HFFc6 (cell line): Measurements from ENCODE around the gene RTL9. TPM values are rescaled to one million over a fixed set of nuclear protein-coding genes. Genes with fewer than 3 reads are reported as not detected.

Experiments
- DNase-seq: peaks from one replicate; pipeline ENCODE4 v3.0.0-alpha.2; 2018
- H3K27ac Mint-ChIP-seq: 2 replicates; pipeline ENCODE4 v1.8.0; 2020; ENCODE audit warnings: mild to moderate bottlenecking, mixed read lengths
- H3K27me3 Mint-ChIP-seq: 2 replicates; pipeline ENCODE4 v1.8.0; 2021; ENCODE audit warnings: mild to moderate bottlenecking, moderate library complexity, mixed read lengths; ENCODE audit not compliant: insufficient read depth
- H3K36me3 Mint-ChIP-seq: 2 replicates; pipeline ENCODE4 v1.8.0; 2021; ENCODE audit warnings: low read depth, mixed read lengths
- H3K4me1 Mint-ChIP-seq: 2 replicates; pipeline ENCODE4 v1.8.0; 2020; ENCODE audit warnings: low read depth, mixed read lengths
- H3K4me3 Mint-ChIP-seq: 2 replicates; pipeline ENCODE4 v1.8.0; 2020; ENCODE audit warnings: mild to moderate bottlenecking, moderate library complexity, mixed read lengths
- H3K9me3 Mint-ChIP-seq: 2 replicates; pipeline ENCODE4 v1.8.0; 2020; ENCODE audit warnings: mild to moderate bottlenecking, mixed read lengths
- total RNA-seq, 6 experiments: library from RNA; stranded (reverse); fragmentation: NEBNext Ultra II Directional; extraction: Animal tissue kit (Norgen Biotek cat#: 25700); gene quantifications; 2 replicates in 1 of 6; 3 replicates in 5 of 6; pipeline ENCODE4 v1.2.3, GENCODE V29; 2021
- TF ChIP-seq, protein P1 (sequence below): fragments of 200-600 bp; sonication (generic); IDR thresholded peaks from 2 replicates; pipeline ENCODE4 v1.5.0; 2021; ENCODE audit warnings: antibody characterized with exemption, mild to moderate bottlenecking

The RTL9 gene
- total RNA-seq, 6 experiments from 2014 or later, result 0.24 to 0.48 (median 0.32) TPM

DNA sequence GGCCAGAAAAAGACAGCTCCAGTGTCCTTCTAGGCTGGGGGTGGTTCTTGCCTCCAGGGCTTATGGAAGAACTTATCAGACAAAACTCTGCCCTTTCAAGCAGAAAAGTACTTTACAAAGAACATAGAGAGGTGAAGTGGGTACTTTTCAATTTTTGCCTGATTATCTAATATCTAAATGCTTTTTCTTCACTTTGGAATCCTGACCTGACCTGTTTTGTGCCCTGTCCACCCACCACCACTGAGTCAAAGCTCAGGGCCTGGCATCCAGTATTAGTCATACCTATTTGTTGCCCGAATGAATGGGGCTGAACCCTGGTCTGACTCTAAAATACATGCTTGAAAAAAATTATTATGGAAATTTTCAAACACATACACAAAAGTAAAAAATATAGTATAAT lies 37.2 kb downstream of the RTL9 start:
- TF ChIP-seq, protein P1, sequence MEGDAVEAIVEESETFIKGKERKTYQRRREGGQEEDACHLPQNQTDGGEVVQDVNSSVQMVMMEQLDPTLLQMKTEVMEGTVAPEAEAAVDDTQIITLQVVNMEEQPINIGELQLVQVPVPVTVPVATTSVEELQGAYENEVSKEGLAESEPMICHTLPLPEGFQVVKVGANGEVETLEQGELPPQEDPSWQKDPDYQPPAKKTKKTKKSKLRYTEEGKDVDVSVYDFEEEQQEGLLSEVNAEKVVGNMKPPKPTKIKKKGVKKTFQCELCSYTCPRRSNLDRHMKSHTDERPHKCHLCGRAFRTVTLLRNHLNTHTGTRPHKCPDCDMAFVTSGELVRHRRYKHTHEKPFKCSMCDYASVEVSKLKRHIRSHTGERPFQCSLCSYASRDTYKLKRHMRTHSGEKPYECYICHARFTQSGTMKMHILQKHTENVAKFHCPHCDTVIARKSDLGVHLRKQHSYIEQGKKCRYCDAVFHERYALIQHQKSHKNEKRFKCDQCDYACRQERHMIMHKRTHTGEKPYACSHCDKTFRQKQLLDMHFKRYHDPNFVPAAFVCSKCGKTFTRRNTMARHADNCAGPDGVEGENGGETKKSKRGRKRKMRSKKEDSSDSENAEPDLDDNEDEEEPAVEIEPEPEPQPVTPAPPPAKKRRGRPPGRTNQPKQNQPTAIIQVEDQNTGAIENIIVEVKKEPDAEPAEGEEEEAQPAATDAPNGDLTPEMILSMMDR, result no peak
- Mint-ChIP-seq H3K4me3 (peak overlapping the region; percentile 30; the same call in 1 of the 2 replicates), H3K4me1 (peaks cover 38% of the 10 kb centered on the region), H3K27ac (peak overlapping the region; percentile 82), H3K9me3 (no peaks in the 10 kb centered on the region), H3K36me3 (no peaks in the 10 kb centered on the region), H3K27me3 (no peaks in the 10 kb centered on the region)
- DNase-seq, result no peak

DNA sequence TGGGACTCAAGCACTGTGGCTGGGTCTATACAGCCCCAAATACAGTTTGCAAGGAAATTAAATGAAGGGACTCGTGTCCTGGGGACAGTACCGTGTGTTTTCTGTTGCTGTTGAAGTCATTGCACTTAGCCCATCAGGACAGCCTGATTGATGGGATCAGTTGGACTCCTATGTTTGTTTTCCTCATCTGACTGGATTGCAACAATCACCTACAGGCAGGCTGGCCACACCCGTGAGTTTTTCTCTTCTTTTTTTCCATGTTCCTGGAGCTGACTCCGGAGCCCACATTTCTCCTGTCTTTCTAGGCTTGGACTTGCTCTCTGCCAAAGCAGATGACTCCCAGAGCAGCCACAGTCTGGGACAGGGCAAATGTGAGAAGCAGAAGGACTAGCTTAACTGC lies 38.1 kb downstream of the RTL9 start:
- Mint-ChIP-seq H3K27ac (no peak overlapping the region), H3K4me1 (peaks cover 42% of the 10 kb centered on the region), H3K27me3 (no peaks in the 10 kb centered on the region)

DNA sequence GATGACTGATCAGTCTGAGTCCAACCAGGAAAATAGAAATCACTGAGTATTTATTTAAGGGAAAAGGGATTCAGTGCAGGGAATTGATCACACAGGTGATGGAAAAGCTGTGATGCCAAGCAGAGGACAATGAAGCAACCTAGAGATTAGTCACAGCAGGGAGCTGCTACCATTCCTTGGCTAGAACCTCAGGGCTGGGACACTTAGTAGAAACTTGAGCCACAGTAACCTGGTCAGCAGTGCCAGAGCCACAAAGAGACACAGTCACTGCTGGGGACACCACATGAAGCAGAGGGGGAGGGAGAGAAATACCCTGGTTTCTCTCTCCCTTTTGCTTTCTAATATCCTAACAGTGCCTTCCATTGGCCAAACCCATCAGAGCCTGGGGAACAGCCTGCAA lies 38.7 kb downstream of the RTL9 start:
- H3K9me3 Mint-ChIP-seq, result no peaks in the 10 kb centered on the region
- no peak overlapping the region for H3K4me3 Mint-ChIP-seq
- no peak for DNase-seq
- H3K27ac Mint-ChIP-seq, result no peak overlapping the region
- H3K27me3 Mint-ChIP-seq, result no peaks in the 10 kb centered on the region
- TF ChIP-seq, protein P1, result no peak
- H3K36me3 Mint-ChIP-seq, result no peaks in the 10 kb centered on the region
- peaks cover 48% of the 10 kb centered on the region for H3K4me1 Mint-ChIP-seq

More for the DNA sequence above, 38.1 kb downstream of the RTL9 start:
- no peak for DNase-seq
- TF ChIP-seq, protein P1, result no peak
- no peak overlapping the region for H3K4me3 Mint-ChIP-seq
- H3K36me3 Mint-ChIP-seq, result no peaks in the 10 kb centered on the region
- no peaks in the 10 kb centered on the region for H3K9me3 Mint-ChIP-seq

DNA sequence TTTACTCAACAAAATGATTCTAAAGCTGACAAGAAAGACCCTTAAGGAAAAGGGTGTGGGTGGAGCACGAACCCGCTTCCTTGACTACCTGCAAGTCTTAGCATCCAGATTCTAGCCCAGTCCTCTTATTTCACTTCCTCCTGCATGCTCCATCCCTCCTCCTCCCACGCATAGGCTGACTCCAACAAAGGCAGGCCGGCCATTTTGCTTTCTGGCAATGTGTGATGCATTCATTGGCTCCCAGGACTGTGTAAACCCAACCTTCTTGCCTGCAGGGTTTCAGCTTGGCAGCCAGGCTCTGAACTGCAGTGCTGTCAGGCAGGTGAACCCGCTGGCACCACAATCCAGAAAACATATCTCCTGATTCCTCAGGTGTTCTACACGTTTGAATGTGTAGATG lies 39.3 kb downstream of the RTL9 start:
- no peak for DNase-seq
- Mint-ChIP-seq H3K36me3 (no peaks in the 10 kb centered on the region), H3K27me3 (no peaks in the 10 kb centered on the region; the same call in 1 of the 2 replicates), H3K27ac (no peak overlapping the region), H3K4me1 (peaks cover 53% of the 10 kb centered on the region), H3K4me3 (no peak overlapping the region), H3K9me3 (no peaks in the 10 kb centered on the region)
- TF ChIP-seq, protein P1, result no peak

DNA sequence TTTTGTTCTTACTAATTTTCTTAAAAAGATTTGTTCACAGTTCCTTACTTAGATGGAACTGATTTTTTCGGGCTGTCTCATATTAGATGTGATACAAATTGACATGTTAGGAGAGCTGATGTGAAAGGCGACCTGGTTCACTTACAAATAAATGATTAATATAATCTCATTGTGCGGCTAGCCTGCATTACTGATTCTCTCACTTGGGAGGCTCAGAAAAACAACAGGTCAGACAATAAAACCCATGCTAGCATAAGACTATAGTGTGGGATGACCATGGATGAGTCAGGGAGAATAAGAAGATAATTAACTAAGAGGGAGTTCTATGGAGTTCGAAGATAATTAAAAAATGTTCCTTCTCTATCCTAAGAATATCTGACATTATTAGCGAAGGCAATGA lies 40.8 kb downstream of the RTL9 start:
- Mint-ChIP-seq H3K27me3 (no peaks in the 10 kb centered on the region; the same call in 1 of the 2 replicates), H3K9me3 (no peaks in the 10 kb centered on the region), H3K36me3 (no peaks in the 10 kb centered on the region)

More for the DNA sequence above, 40.8 kb downstream of the RTL9 start:
- no peak for DNase-seq
- TF ChIP-seq, protein P1, result no peak
- Mint-ChIP-seq H3K4me1 (peaks cover 66% of the 10 kb centered on the region), H3K4me3 (no peak overlapping the region), H3K27ac (no peak overlapping the region)
